ENCODE results near the gene TNFRSF8.

The TNFRSF8 gene

GRCh38 chr1:12064073-12064969 lies 1.2 kb downstream of the TNFRSF8 start:
- DNase-seq: peak; percentile 12

GRCh38 chr1:12065872-12066271 lies 2.8 kb downstream of the TNFRSF8 start:
- DNase-seq: no peak

- no peak for DNase-seq
Observed at GRCh38 chr1:12067900-12068821, 5.1 kb downstream of the TNFRSF8 start.

- no peak for DNase-seq
Observed at GRCh38 chr1:12069623-12070244, 6.6 kb downstream of the TNFRSF8 start.

GRCh38 chr1:12071892-12072291 lies 8.8 kb downstream of the TNFRSF8 start:
- no peak for DNase-seq

- no peak for DNase-seq
Observed at GRCh38 chr1:12072741-12073140, 9.6 kb downstream of the TNFRSF8 start.

GRCh38 chr1:12073796-12074195 lies 10.7 kb downstream of the TNFRSF8 start:
- no peak for DNase-seq

GRCh38 chr1:12075195-12076114 lies 12.4 kb downstream of the TNFRSF8 start:
- DNase-seq: no peak

GRCh38 chr1:12076425-12077005 lies 13.4 kb downstream of the TNFRSF8 start:
- DNase-seq: no peak

GRCh38 chr1:12078575-12078937 lies 15.5 kb downstream of the TNFRSF8 start:
- no peak for DNase-seq

GRCh38 chr1:12078938-12079861 lies 16.1 kb downstream of the TNFRSF8 start:
- DNase-seq: peak; percentile 11

- no peak for DNase-seq
Observed at GRCh38 chr1:12080156-12080555, 17.1 kb downstream of the TNFRSF8 start.

GRCh38 chr1:12080773-12081556 lies 17.9 kb downstream of the TNFRSF8 start:
- DNase-seq: no peak

GRCh38 chr1:12081648-12082396 lies 18.7 kb downstream of the TNFRSF8 start:
- DNase-seq: no peak

- DNase-seq: no peak
Observed at GRCh38 chr1:12082988-12083387, 19.9 kb downstream of the TNFRSF8 start.

GRCh38 chr1:12083766-12084165 lies 20.7 kb downstream of the TNFRSF8 start:
- no peak for DNase-seq

GRCh38 chr1:12085643-12086260 lies 22.6 kb downstream of the TNFRSF8 start:
- DNase-seq: no peak

GRCh38 chr1:12087797-12088314 lies 24.8 kb downstream of the TNFRSF8 start:
- DNase-seq: peak; percentile 28
